Measurements from ENCODE around the gene GSK3B.

The GSK3B gene

GRCh38 chr3:119870512-119870911 is 223.7 kb downstream of the GSK3B start:
- DNase-seq = no peak

- DNase-seq = no peak
Observed at GRCh38 chr3:119864476-119864875, 229.8 kb downstream of the GSK3B start.

GRCh38 chr3:119862616-119863015 is 231.6 kb downstream of the GSK3B start:
- DNase-seq = no peak

GRCh38 chr3:119861681-119862080 is 232.6 kb downstream of the GSK3B start:
- DNase-seq = no peak

GRCh38 chr3:119859728-119860127 is 234.5 kb downstream of the GSK3B start:
- no peak for DNase-seq

GRCh38 chr3:119858957-119859356 is 235.3 kb downstream of the GSK3B start:
- no peak for DNase-seq

- no peak for DNase-seq
Observed at GRCh38 chr3:119856695-119857094, 237.6 kb downstream of the GSK3B start.

GRCh38 chr3:119849126-119849525 is 245.1 kb downstream of the GSK3B start:
- no peak for DNase-seq

- DNase-seq = no peak
Observed at GRCh38 chr3:119841808-119842471, 252.3 kb downstream of the GSK3B start.

GRCh38 chr3:119835556-119835955 is 258.7 kb downstream of the GSK3B start:
- no peak for DNase-seq

- no peak for DNase-seq
Observed at GRCh38 chr3:119834754-119835370, 259.4 kb downstream of the GSK3B start.

- DNase-seq = no peak
Observed at GRCh38 chr3:119831941-119832371, 262.3 kb downstream of the GSK3B start.

- DNase-seq = no peak
Observed at GRCh38 chr3:119831022-119831421, 263.2 kb downstream of the GSK3B start.

GRCh38 chr3:119829420-119829819 is 264.8 kb downstream of the GSK3B start:
- no peak for DNase-seq

GRCh38 chr3:119826711-119827608 is 267.3 kb downstream of the GSK3B start:
- peak; percentile 7 for DNase-seq

GRCh38 chr3:119825820-119826219 is 268.4 kb downstream of the GSK3B start:
- DNase-seq = no peak

GRCh38 chr3:119819806-119820205 is 274.4 kb downstream of the GSK3B start:
- DNase-seq = no peak

- DNase-seq = no peak
Observed at GRCh38 chr3:119818937-119819336, 275.3 kb downstream of the GSK3B start.

GRCh38 chr3:119817583-119818363 is 276.5 kb downstream of the GSK3B start:
- DNase-seq = no peak

GRCh38 chr3:119817071-119817470 is 277.2 kb downstream of the GSK3B start:
- DNase-seq = no peak

- no peak for DNase-seq
Observed at GRCh38 chr3:119815716-119816115, 278.5 kb downstream of the GSK3B start.

GRCh38 chr3:119812491-119813058 is 281.7 kb downstream of the GSK3B start:
- no peak for DNase-seq

All from eye (tissue), 1 donor.